ENCODE results near the gene GRAMD1B.
A peak's percentile ranks its signal among the peaks of the same experiment; 100 is the strongest.

GRAMD1B gene

DNA sequence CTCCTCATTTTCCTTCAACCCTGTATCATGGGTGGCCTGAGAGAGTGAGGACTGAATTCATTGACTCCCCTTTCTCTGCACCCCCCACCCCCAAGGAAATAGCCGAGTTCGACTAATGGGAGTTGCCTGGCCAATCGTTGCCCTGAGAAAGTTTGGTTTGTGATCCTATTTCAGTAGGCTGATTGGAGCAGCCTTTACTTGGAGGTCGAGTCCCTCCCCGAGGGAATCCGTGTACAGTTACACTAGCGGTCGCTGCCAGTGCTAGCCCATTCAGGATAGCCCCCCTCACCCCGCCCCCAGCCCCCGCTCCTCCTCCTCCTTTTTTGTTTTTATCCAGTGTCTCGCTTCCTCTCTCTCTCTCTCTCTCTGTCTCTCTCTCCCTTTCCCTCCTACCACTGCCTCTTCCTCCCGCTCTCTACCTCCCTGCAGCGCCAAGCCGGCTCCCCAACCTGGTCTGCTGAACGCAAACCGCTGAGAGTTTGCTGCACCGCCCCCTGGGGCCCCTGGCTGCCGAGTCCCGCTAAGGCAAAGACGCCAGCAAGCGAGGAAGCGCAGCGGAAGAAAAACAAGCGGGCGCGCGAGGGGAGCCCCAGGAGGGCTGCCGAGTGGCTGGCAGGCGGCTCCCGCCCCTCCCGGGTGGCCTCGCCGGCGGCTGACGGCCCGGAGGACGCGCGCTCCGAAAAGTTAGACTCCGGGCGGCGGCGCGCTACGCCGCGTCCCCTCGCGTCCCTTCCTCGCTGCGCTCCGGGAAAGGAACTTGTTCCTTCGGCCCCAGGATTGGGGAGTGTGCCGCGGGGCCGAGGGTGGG lies at the start of gene GRAMD1B:
TSS of gene GRAMD1B (plus strand) at position 357 of the 808 bp plus-strand sequence. CDS start 524 bp downstream, outside the sequence.
- peak; percentile 78 for DNase-seq

DNA sequence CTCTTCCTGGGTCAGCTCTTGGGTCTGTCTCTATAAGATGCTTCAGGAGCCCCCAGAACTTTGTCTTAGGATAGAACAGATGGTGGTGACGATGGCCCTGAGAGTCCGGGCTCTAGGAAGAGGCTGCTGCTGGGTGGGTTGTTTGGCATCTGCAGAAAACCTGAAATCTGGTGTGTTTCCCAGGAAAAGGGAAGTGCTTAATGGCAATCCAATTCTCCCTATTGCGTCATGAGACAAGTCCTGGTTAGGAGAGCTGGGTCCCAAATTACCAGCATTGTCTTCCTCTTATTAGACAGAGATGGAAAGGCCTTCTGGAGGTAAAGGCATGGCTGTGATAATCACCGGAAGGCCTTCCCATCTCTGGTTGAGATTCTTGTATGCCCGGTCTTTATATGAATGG lies 48.9 kb upstream of the GRAMD1B start:
- no peak for DNase-seq

DNA sequence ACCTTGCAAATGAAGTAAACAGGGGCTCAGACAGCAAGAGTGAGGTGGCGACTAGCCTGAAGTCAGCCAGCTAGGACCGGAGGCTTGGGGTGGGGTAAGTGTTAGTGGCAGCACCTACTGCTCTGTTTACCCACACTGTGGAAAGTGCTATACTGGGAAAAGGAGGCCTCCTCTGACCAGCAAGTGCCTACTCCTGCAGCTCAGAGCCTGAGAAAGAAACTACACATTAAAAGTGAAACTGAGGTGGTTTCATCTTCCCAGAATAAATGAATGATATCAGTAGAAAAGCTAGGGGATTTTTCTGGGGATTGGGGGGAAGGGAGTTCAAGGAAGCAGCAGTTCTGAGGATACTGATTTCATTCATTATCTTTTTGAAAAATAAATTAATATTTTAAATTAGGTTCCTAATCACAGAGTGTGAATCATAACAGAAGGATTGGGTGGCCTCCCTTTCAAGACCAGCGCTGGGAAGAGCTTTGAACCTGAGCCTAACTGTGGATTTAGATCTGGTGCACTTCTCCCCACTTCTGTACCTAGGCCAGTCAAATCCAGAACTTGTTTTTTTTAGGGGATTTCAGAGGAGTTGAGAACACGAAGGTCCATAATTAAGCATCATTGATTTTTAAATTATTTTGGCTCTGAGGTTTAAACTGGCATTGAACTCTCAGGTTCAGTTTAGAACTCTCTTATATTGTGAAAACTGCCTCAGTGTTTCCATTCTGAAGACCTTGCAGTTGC lies 48.1 kb upstream of the GRAMD1B start:
- DNase-seq, result no peak

DNA sequence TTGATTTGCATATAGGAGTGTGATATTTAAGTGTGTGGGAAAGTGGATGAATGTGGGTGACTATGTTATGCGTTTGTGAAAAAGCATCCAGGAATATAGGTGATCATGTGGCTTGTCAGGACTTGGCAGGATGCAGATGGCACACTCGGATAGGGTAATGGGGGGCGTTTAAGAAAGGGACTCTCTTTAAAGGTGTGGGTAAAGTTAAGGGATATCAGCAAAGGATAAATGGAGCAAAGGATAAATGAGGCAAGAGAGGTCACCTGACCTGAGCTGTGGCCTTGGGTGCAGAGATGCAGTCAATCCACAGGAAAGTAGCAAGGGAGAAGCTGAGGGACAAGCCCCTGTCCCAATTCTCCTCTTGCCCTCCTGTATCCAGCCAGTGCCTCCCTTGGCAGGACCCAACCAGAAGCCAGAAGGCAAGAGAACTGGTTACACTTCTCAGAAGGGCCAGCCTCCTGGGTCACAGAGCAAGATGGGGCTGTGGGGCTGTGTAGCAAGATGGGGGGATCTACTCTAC lies 47.5 kb upstream of the GRAMD1B start:
- no peak for DNase-seq

DNA sequence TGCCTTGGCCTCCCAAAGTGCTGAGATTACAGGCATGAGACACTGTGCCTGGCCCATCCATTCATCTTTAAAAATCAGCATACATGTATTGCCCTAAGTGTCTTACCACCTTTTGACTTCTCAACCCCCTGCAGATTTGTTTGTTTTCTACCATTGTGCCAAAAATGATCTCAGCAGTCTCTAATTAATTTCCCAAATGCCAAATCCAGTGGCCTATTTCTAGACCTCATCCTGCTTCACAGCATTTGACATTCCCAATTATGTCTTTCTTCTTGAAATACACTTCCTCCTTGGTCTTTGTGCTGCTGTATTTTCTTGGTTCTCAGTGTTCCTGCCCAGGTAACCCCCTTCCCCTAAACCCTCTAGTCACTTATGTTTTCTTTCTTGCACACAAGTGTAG lies 46.0 kb upstream of the GRAMD1B start:
- DNase-seq, result no peak

DNA sequence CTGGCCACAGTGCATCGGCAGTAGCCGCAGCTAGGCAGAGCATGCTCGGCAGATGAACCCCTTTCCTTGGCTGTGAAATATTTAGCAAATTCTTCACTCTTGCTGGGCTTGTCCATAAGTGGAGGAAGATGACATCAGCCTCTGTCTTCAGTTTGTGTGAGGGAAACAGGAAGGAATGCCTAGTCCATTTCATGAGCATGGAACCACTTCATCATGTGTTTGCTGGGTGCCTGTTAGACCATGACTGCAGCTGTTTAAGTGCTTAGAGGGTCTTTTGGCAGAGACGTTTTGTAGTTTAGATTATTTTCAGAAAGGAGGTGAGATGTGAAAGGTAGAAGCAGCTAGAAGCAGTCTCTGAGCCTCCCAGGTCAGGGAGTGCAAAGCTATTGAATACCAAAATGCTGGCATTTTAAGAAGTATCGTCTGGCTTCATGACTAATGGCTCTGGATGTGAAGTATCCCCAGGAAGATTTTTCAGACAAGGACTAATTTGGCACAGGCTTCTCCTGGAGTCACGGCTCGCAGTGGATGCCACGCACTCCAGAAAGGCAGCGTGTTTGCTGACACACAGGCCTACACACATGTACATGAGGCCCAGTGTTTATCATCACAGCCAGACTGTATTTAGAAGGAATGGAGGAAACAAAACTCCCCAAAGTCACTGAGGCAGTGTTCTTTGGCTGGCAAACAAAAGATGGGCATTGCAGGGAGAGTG lies 43.1 kb upstream of the GRAMD1B start:
- DNase-seq, result no peak

DNA sequence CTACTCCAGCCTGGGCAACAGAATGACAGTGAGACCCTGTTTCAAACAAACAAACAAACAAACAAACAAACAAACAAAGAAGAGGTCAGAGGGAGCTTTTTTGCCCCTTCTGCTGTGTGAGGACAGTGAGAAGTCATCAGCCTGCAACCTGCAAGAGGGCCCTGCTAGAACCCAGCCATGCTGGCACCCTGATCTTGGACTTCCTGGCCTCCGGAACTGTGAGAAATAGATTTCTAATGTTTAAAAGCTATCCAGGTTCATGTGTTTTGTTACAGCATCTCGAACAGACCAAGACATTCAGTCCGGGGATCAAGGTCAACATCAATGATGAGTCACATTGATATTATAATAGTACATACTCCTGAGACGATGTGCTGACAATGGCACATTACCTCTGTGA lies 41.4 kb upstream of the GRAMD1B start:
- DNase-seq, result no peak

DNA sequence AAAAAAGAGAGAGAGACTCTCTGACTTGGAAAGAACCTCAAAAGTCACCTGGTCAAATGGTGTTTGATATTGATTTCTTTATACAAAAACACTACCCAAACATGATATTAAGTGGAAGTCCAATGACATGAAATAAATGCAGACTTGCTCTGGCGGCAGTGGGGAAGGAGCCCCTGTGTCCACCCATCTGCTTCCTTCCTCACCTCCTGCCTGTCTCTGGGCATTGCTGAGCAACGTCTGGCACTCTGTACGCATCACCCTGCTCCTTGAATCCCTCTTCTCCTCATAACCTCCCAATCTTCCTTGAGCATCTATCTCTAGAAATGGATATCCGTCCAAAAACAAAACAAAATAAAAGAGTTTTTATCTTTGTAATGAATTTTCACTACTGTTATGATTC lies 39.9 kb upstream of the GRAMD1B start:
- DNase-seq, result no peak

DNA sequence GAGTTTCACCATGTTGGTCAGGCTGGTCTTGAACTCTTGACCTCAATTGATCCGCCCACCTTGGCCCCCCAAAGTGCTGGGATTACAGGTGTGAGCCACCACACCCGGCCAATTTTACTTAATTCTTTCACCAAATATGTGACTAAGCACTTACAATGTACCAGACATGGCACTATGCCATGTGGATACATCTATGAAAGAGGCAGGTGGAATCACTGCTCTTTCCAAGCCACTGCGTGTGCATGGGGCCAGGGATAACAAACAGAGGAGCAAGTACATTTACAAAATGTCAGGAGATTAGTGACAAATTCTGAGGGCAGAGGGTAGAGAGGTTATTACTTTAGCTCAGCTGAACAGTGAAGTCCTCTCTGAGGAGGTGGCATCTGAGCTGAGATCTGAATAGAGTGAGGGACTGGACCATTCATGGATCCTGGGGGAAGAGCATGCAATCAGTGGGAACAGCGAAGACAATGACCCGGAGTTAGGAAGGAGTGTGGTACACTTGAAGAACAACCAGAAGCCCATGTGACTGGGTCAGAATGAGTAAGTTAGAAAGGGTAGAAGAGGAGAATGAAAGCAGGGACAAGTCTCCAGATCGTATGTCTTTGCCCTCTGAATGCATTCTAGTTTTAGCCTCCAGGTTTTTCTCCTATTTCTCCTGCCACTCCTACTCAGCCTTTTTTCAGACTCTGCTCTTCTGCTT lies 38.3 kb upstream of the GRAMD1B start:
- no peak for DNase-seq

DNA sequence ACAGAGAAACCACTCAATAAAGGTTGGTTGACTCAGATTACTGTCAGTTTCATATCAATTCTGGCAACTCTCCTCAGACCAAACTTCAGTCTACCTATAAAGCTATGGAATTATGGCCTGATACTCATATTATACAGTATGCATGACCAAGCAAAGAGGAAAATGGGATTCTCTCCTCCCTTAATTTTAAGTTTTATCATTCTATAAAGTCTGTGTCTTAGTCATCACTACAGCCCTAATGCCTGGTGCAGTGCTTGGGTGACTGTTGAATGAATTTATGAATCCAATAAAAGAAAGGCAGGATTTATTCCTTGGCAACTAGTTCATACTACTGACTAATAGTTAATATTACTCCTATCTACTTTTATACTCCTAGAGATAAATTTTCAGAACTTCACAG lies 37.6 kb upstream of the GRAMD1B start:
- no peak for DNase-seq

DNA sequence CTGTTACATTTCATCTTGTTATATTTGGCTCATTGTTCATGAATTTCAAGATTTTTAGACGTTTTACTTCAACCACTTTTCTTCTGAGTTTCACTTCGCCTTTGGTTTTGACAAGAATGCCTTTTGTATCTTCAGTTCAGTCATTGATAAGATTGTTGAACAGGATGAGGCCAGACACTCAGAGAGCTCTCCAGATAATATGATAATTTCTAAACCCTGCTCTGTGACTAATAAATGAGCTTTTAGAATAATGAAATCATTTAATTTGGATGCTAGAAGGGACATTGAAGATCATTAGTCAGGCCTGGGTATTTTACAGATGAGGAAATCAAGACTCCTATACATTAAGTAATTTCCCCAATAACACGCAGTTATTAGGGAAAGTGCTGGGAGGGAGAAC lies 37.2 kb upstream of the GRAMD1B start:
- no peak for DNase-seq

DNA sequence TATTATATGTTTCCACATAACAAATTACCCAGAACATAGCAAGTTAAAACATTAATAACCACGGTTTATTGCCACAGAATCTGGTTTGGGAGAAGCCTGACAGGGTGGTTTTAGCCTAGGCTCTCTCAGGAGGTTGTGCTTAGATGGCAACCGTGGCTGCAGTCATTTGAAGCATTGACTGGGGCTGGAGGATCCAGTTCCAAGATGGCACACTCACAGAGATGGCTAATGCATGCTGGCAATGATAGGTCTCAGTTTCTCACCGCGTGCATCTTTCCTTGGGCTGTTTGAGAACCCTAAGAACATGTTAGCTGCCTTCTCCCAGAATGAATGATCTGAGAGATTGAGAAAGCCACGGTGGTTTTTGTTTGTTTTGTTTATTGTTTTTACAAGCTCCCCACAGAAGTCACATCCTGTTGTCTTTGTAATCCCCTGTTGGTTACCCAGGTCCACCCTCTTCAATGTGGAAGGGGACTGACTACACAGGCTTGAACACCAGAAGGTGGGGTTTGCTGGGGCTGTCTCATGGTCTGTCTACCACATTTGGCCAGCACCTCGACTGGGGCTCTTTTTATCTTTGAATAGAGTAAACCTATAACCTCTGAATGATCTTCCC lies 36.6 kb upstream of the GRAMD1B start:
- no peak for DNase-seq

DNA sequence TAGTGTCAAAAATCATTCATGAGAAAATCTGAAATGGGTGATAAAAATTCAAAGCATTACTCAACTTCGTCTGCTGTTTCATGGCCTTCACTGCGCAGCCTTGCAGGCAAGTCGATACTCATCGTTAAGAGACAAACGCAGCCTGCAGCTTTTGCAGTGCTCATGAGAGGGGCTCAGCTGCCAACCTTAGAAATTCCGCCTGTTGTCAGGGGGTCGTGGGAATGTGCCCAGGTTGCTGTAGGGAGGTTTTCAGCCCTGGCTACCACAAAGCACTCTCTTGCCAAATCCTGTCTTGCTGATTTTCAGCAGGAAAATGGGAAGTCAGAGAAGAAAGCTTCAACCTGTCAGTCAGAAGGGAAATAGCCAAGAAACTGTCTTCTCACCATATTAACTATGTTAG lies 25.4 kb upstream of the GRAMD1B start:
- no peak for DNase-seq

DNA sequence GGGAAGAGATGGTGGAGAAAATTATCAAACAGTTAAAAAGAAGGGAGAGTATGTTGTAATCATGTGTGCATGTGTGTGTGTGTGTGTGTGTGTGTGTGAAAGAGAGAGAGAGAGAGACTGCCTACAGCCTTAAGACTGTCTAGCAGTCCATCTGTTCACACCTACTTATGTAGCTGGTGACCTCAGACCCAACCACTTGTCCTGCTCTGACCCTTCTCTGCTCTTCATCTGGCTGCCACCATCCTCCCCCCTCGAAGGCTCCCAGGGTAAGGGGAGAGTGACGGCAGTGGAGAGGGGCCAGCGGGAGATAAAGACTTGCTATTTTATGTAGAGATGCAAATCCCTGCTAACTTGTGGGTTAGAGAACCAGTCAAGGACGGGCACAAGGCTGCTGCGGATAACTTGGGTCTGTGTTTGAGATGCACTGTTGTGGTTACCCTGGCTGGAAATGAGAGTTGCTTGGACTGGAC lies 24.9 kb upstream of the GRAMD1B start:
- DNase-seq, result no peak

DNA sequence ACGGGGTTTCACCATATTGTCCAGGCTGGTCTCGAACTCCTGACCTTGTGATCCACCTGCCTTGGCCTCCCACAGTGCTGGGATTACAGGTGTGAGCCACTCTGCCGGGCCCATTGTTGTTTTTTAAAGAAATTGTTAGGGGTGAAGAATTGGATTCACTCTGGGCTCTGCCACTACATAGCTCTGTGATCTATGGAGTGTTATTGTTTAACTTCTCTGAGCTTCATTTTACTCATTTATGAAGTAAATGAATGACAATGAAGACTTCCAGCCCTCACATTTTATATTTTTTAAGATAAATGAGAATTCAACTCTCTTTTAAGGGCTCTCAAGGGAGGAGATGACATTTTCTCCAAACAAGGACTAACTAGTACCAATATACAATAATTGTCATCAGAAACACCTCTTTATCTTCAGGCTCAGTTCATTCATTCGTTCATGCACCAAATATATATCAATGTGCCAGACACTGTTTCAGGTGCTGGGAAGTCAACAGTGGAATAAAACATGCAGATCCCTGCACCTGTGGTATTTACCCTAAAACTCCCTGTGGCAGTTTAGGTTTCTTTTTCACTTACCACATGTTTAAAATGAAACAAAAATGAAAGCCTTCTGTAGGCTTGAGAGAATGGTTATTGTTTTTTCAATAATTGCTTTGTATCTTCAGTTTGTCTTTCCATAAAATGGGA lies 23.5 kb upstream of the GRAMD1B start:
- DNase-seq, result no peak

DNA sequence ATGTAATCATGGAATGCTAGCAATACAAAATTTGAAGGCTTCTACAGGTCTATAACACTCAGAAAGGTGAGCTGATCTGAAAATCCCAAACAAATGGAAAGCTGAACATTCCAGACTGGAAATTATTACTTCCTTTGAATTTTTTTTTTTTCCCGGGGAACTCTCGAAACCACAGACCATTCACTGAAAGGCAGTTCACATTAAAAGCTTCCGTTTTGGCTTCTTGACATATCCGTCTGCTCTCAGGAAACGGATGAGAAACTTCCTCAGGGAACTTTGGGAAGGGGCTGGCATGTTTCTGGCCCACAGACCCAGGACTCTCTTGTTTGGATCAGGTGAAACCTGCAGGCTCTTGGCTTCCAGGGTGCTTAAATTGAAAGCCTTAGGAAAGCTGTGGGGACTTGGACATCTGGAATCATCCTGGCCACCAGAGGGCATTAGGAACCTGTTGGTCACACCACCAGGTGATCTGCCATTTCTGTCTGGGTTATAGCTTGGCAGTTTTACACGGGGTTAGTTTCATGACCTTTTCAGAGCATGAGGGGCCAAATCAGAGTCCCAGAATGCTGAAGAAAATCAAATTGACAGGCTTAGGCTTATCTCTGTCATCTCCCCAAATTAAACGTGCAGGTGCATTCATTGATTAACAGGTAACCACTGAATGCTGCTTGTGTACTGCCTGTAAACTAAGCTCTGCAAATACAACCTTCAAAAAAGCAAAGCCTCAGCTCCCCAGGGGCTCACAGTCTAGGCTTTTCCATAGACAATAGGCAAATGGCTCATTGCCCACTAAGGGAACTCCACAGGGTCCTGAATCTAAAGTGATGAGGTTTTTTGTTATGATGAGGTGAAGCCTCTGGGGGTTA lies 22.7 kb upstream of the GRAMD1B start:
- DNase-seq, result peak; percentile 80

DNA sequence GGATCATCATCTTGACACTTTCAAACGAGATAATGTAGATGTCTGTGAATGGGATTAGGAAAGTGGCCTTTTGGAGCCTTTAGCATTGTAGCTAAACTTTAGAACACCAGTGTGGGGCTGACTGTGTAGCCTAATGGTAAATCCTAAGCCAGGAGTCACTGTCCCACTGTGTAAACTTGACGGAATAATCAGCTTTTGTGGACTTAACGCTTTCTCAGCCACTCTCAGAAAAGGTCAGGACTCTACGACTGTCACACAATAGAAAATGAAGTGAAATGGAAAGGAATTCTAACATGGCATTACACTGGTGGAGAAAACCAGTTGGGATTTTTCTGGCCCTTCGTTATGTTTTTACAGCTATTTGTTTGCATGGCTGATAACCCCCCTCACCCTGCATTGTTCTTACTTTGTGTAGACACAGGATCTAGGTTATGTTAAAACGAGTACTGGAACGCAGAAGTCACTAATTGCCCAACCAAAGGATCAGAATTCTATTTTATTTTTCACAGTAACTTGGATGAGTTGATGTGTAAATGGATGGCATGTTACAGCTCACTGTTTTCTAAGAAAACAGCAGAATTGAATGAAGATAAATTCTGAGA lies 22.0 kb upstream of the GRAMD1B start:
- DNase-seq, result no peak

DNA sequence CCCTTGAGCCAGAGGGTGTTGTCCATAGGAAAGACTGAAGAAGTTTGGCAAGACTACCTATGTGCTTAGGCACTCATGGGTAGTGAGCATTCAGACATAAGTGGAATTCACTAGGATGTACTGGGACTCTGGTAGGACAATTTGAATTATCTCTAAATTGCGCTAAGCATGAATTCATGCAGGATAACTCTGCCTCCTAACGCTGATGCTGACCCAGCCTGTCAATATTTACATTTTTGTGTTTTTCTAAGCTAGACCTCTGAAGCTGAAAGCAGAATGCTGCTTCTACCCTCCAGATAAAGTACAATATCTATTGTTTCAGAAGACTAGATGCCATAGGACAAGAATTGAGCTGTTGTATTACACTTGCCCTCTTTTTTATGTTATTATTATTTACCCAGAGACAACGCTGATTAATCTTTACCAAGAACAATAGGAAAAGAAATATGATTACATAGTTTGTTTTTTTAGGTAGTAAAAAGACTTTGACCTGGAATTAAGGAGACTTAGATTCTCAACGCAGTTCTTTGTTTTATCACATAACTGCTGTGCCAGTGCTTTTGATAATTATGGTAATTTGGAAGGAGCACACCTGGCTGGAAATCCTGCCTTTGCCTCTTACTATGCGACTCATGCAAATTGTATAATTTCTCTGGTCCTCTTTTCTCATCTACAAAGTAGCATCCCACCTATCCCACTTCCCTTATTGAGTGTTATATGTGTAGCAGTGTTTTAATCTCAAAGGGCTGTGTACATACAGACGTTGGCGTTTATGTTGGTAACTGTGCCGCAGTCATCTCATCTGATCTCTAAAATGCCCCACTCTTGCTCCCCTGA lies 21.2 kb upstream of the GRAMD1B start:
- no peak for DNase-seq
